Spleen (tissue), 11 donors: ENCODE results near the gene SEMA5B. TPM values are rescaled to one million over a fixed set of nuclear protein-coding genes. Genes with fewer than 3 reads are reported as not detected.

Source experiments
- DNase-seq: peaks from one replicate; pipeline ENCODE4 v3.0.0-alpha.2; 2020
- H3K27ac ChIP-seq, 8 donors: fragments of 200-600 bp; sonication (generic) in 7 of 8; 1 replicate in 4 of 8; 2 replicates in 4 of 8; pipeline versions ENCODE4 v1.5.0 to v1.8.0; 2016 to 2021; ENCODE audit warnings: inconsistent platforms in 4 of 8, mild to moderate bottlenecking in 4 of 8, moderate library complexity in 1 of 8
- H3K27me3 ChIP-seq, 7 donors: fragments of 200-600 bp; sonication (generic) in 6 of 7; replicated peaks in 1 of 7; 1 replicate in 4 of 7; 2 replicates in 3 of 7; pipeline versions ENCODE4 v1.5.0 to v1.8.0; 2016 to 2021; ENCODE audit warnings: inconsistent platforms in 3 of 7, mild to moderate bottlenecking in 1 of 7
- H3K36me3 ChIP-seq, 6 donors: fragments of 200-600 bp; sonication (generic) in 5 of 6; 1 replicate in 4 of 6; 2 replicates in 2 of 6; pipeline versions ENCODE4 v1.5.0 to v1.8.0; 2016 to 2021; ENCODE audit warnings: inconsistent platforms in 2 of 6
- H3K4me1 ChIP-seq, 6 donors: fragments of 200-600 bp; sonication (generic) in 5 of 6; 1 replicate in 3 of 6; 2 replicates in 3 of 6; pipeline versions ENCODE4 v1.5.0 to v1.8.0; 2016 to 2021; ENCODE audit warnings: inconsistent platforms in 3 of 6
- H3K4me3 ChIP-seq, 8 donors: fragments of 200-600 bp; sonication (generic) in 7 of 8; 1 replicate in 4 of 8; 2 replicates in 4 of 8; pipeline versions ENCODE4 v1.5.0 to v1.8.0; 2016 to 2021; ENCODE audit warnings: inconsistent platforms in 4 of 8, mild to moderate bottlenecking in 4 of 8, moderate library complexity in 2 of 8
- H3K9me3 ChIP-seq, 8 donors: fragments of 200-600 bp; sonication (generic) in 7 of 8; 1 replicate in 4 of 8; 2 replicates in 4 of 8; pipeline versions ENCODE4 v1.5.0 to v1.8.0; 2016 to 2021; ENCODE audit warnings: inconsistent platforms in 4 of 8
- CTCF ChIP-seq, 11 experiments: fragments of 200-600 bp in 7 of 11; fragments of 450-650 bp in 4 of 11; sonication (generic) in 4 of 11; IDR thresholded peaks in 8 of 11; conservative IDR thresholded peaks in 3 of 11; 1 replicate in 7 of 11; 2 replicates in 4 of 11; pipeline versions ENCODE4 v1.4.0 to v1.8.0; 2016 to 2021; ENCODE audit warnings: antibody characterized with exemption in 11 of 11, inconsistent platforms in 4 of 11, mild to moderate bottlenecking in 1 of 11
- POLR2A ChIP-seq, 3 donors: fragments of 450-650 bp; IDR thresholded peaks; one replicate each; pipeline ENCODE4 v1.5.1; 2017; ENCODE audit warnings: antibody characterized with exemption in 3 of 3, mild to moderate bottlenecking in 1 of 3
- POLR2AphosphoS5 ChIP-seq, 3 donors: sonication (generic); formaldehyde crosslinking; IDR thresholded peaks; one replicate each; pipeline ENCODE4 v1.5.1; 2017; ENCODE audit warnings: antibody characterized with exemption in 3 of 3
- WGBS, 5 donors: extraction: QIAGEN DNeasy Blood & Tissue Kit in 3 of 5; methylation state at CpG; one replicate each; pipeline versions ENCODE4 v1.1.5 to v1.1.7; 2013 to 2018; 5-methylcytosine and 5-hydroxymethylcytosine counted together
- intact Hi-C: fragments of 100-400 bp; cut with DNase I; formaldehyde crosslinking; loops from one replicate; pipeline ENCODE4 v1.15.0; 2023; ENCODE audit warnings: low total_unique reads
- polyA plus RNA-seq, 3 donors: library from polyadenylated mRNA; stranded (reverse); fragments of 200-250 nt; gene quantifications; one replicate each; pipeline ENCODE4 v1.2.1, GENCODE V29; 2013
- total RNA-seq, 7 donors: library from RNA; depleted of rRNA in 3 of 7; stranded (reverse); fragments of >200 nt in 3 of 7; fragmentation: NEBNext Ultra II Directional in 4 of 7; extraction: Animal tissue kit (Norgen Biotek cat#: 25700) in 4 of 7; gene quantifications; one replicate each; pipeline versions ENCODE4 v1.1.0 to v1.2.1, GENCODE V29; 2016 to 2021
- donor health status: healthy with polysubstance abuse.
- donor health status: DM: no; HTN: no; CAD: no; lungs with moderate emphysema.
- donor health status: DM: no; HTN: no; CAD: no.
- donor health status: Bipolar disorder and iron deficiency.
- donor health status: healthy.
- donor health status: DM: no; HTN: no; CAD: no.
- donor health status: DM: yes; HTN: yes; CAD: no.

The SEMA5B gene
- total and polyA plus RNA-seq, 10 donors: 0.09 to 0.63 (median 0.41) TPM; not detected in 3

- no peak for DNase-seq
- intact Hi-C loops: no loop called here
- Histone ChIP-seq H3K4me1 (peaks cover 3 to 61% (median 36%) of the 10 kb centered on the region in 6 donors), H3K4me3 (peak overlapping the region; percentile 71 to 94 (median 88)), H3K36me3 (no peaks in the 10 kb centered on the region), H3K27me3 (peaks cover 0 to 5% (median 0%) of the 10 kb centered on the region in 7 donors), H3K9me3 (no peaks in the 10 kb centered on the region), H3K27ac (peak overlapping the region in 7 of 8 donors; percentile 52 to 85 (median 79))
- TF ChIP-seq POLR2AphosphoS5 (IDR thresholded peaks at IDR 0.05): no peak
- no peak for TF ChIP-seq POLR2A (IDR thresholded peaks at IDR 0.05)
- no peak for TF ChIP-seq CTCF (IDR thresholded peaks at IDR 0.05 in 8 of 11, conservative IDR thresholded peaks at IDR 0.05 in 3 of 11)
- 22 to 27% (median 24%) methylated on average over 24 of the region's 24 CpGs for WGBS, 5 donors
Observed at GRCh38 chr3:123067689-123068600, 40.4 kb upstream of the SEMA5B start.

GRCh38 chr3:123066896-123067688, 39.5 kb upstream of the SEMA5B start, which contains the start of gene PDIA5:
TSS of gene PDIA5 (plus strand) at chr3:123067025. CDS start at chr3:123067165, 140 bp downstream.
- WGBS, 5 donors: 0 to 1% (median 0%) methylated on average over 27 to 72 of the region's 72 CpGs
- TF ChIP-seq POLR2AphosphoS5 (IDR thresholded peaks at IDR 0.05): peak; percentile 86 to 93 (median 90)
- no peak for TF ChIP-seq CTCF (IDR thresholded peaks at IDR 0.05 in 8 of 11, conservative IDR thresholded peaks at IDR 0.05 in 3 of 11)
- Histone ChIP-seq H3K9me3 (no peaks in the 10 kb centered on the region), H3K4me1 (peaks cover 3 to 57% (median 35%) of the 10 kb centered on the region in 6 donors), H3K36me3 (no peaks in the 10 kb centered on the region), H3K27me3 (peaks cover 0 to 5% (median 0%) of the 10 kb centered on the region in 7 donors), H3K27ac (peak within 1 kb of the TSS; percentile 52 to 85 (median 77)), H3K4me3 (peak within 1 kb of the TSS; percentile 71 to 94 (median 88))
- intact Hi-C loops: no loop called here
- DNase-seq: peak; percentile 93

- no peak for DNase-seq
- WGBS, 5 donors: 37 to 42% (median 37%) methylated on average over 6 of the region's 6 CpGs
- intact Hi-C loops: no loop called here
- H3K27me3 ChIP-seq: peaks cover 0 to 5% (median 0%) of the 10 kb centered on the region in 7 donors
- peak overlapping the region in 5 of 8 donors; percentile 52 to 85 (median 79) for H3K27ac ChIP-seq
- H3K9me3 ChIP-seq: no peaks in the 10 kb centered on the region
- H3K36me3 ChIP-seq: no peaks in the 10 kb centered on the region
- H3K4me1 ChIP-seq: peaks cover 3 to 51% (median 32%) of the 10 kb centered on the region in 6 donors
- peak overlapping the region; percentile 71 to 94 (median 88) for H3K4me3 ChIP-seq
- TF ChIP-seq CTCF (IDR thresholded peaks at IDR 0.05 in 8 of 11, conservative IDR thresholded peaks at IDR 0.05 in 3 of 11) (no peak), POLR2A (IDR thresholded peaks at IDR 0.05) (no peak), POLR2AphosphoS5 (IDR thresholded peaks at IDR 0.05) (no peak)
Observed at GRCh38 chr3:123066599-123066895, 39.0 kb upstream of the SEMA5B start.
